Transverse colon (tissue), 4 donors: ENCODE data around the gene NTNG1. TPM values are rescaled to one million over a fixed set of nuclear protein-coding genes. Genes with fewer than 3 reads are reported as not detected.

ENCODE experiments used
- DNase-seq: peaks from one replicate; pipeline ENCODE4 v3.0.0-alpha.2; 2019
- H3K27ac ChIP-seq, 4 donors: fragments of 200-600 bp; sonication (generic); 2 replicates each; pipeline ENCODE4 v1.5.1; 2016 to 2018; ENCODE audit warnings: inconsistent platforms in 4 of 4
- H3K27me3 ChIP-seq: fragments of 200-600 bp; sonication (generic); 2 replicates; pipeline ENCODE4 v1.5.1; 2017; ENCODE audit warnings: inconsistent platforms
- H3K36me3 ChIP-seq, 4 donors: fragments of 200-600 bp; sonication (generic); 2 replicates each; pipeline ENCODE4 v1.5.1; 2017 to 2019; ENCODE audit warnings: inconsistent platforms in 4 of 4
- H3K4me1 ChIP-seq, 4 donors: fragments of 200-600 bp; sonication (generic); 2 replicates each; pipeline ENCODE4 v1.5.1; 2017 to 2020; ENCODE audit warnings: inconsistent platforms in 4 of 4
- H3K4me3 ChIP-seq, 4 donors: fragments of 200-600 bp; sonication (generic); 1 replicate in 1 of 4; 2 replicates in 3 of 4; pipeline versions ENCODE4 v1.5.1 to v1.6.1; 2017 to 2019; ENCODE audit warnings: inconsistent platforms in 4 of 4
- H3K9me3 ChIP-seq, 2 donors: fragments of 200-600 bp; sonication (generic); 2 replicates each; pipeline ENCODE4 v1.5.1; 2017 to 2019; ENCODE audit warnings: inconsistent platforms in 2 of 2
- CTCF ChIP-seq, 5 experiments: fragments of 200-600 bp in 3 of 5; fragments of 450-650 bp in 2 of 5; sonication (generic) in 3 of 5; IDR thresholded peaks; 1 replicate in 2 of 5; 2 replicates in 3 of 5; pipeline ENCODE4 v1.5.1; 2016 to 2017; ENCODE audit warnings: antibody characterized with exemption in 5 of 5, inconsistent platforms in 3 of 5, mild to moderate bottlenecking in 2 of 5, moderate library complexity in 1 of 5
- EP300 ChIP-seq: sonication (generic); formaldehyde crosslinking; IDR thresholded peaks from one replicate; pipeline ENCODE4 v1.6.1; 2017; ENCODE audit warnings: antibody characterized with exemption, low read depth
- POLR2A ChIP-seq: fragments of 450-650 bp; IDR thresholded peaks from one replicate; pipeline ENCODE4 v1.6.1; 2016; ENCODE audit warnings: antibody characterized with exemption, mild to moderate bottlenecking, moderate library complexity
- POLR2AphosphoS5 ChIP-seq, 3 donors: sonication (generic); formaldehyde crosslinking; IDR thresholded peaks; one replicate each; pipeline ENCODE4 v1.6.1; 2016; ENCODE audit warnings: antibody characterized with exemption in 3 of 3
- WGBS, 2 donors: methylation state at CpG; one replicate each; pipeline ENCODE4 v1.1.5; 2018; ENCODE audit warnings: low coverage in 1 of 2; 5-methylcytosine and 5-hydroxymethylcytosine counted together
- in situ Hi-C, 4 donors: fragments of 200-750 bp; cut with MboI; loops; one replicate each; pipeline versions ENCODE4 v1.15.0 to v1.15.1; 2017; ENCODE audit warnings: low sequenced_read_pairs in 3 of 4, low pct_ligation_motif_present in 1 of 4, low pct_unique_long_range_greater_than_20kb in 1 of 4
- intact Hi-C: fragments of 100-400 bp; cut with DNase I; formaldehyde crosslinking; loops from one replicate; pipeline ENCODE4 v1.15.1; 2023; ENCODE audit warnings: low total_unique reads
- total RNA-seq, 4 donors: library from RNA; depleted of rRNA; stranded (reverse); fragments of >200 nt; gene quantifications; one replicate each; pipeline ENCODE4 v1.1.0, GENCODE V29; 2016

NTNG1 gene
- total RNA-seq, 4 donors from 2014 or later: 1.8 to 6.4 (median 3.5) TPM; not detected in 1

- Histone ChIP-seq H3K27ac (no peak overlapping the region), H3K4me1 (peaks cover 0 to 6% (median 0%) of the 10 kb centered on the region in 4 donors), H3K27me3 (no peaks in the 10 kb centered on the region), H3K4me3 (no peak overlapping the region), H3K36me3 (no peaks in the 10 kb centered on the region), H3K9me3 (no peaks in the 10 kb centered on the region)
- no peak for DNase-seq
- WGBS, 2 donors: 50 to 67% methylated on average over 1 of the region's 1 CpG
- intact Hi-C loops (no loop called here), in situ Hi-C loops (loop anchor here in 3 of 4 donors (25.0 kb wide), 2 partner anchors 305 to 330 kb away; no protein-coding TSS in a partner anchor)
- TF ChIP-seq POLR2AphosphoS5 (IDR thresholded peaks at IDR 0.05) (no peak), POLR2A (no peak), EP300 (no peak), CTCF (IDR thresholded peaks at IDR 0.05) (no peak)
These were observed 291.3 kb downstream of the NTNG1 start for GRCh38 chr1:107432108-107432507.

- in situ Hi-C loops: loop anchor here in 3 of 4 donors (25.0 kb wide), 2 partner anchors 304 to 329 kb away; no protein-coding TSS in a partner anchor
- no peak for TF ChIP-seq CTCF (IDR thresholded peaks at IDR 0.05)
- no peak for TF ChIP-seq EP300
- TF ChIP-seq POLR2A: no peak
- no peak for TF ChIP-seq POLR2AphosphoS5 (IDR thresholded peaks at IDR 0.05)
- no peaks in the 10 kb centered on the region for H3K27me3 ChIP-seq
- intact Hi-C loops: no loop called here
- H3K27ac ChIP-seq: no peak overlapping the region
- peaks cover 0 to 6% (median 0%) of the 10 kb centered on the region in 4 donors for H3K4me1 ChIP-seq
- WGBS, 2 donors: 84 to 92% methylated on average over 4 of the region's 4 CpGs
- no peak for DNase-seq
- no peak overlapping the region for H3K4me3 ChIP-seq
- no peaks in the 10 kb centered on the region for H3K9me3 ChIP-seq
- no peaks in the 10 kb centered on the region for H3K36me3 ChIP-seq
These were observed 292.2 kb downstream of the NTNG1 start for GRCh38 chr1:107433068-107433467.

GRCh38 chr1:107433635-107434360 is 293.0 kb downstream of the NTNG1 start:
- Histone ChIP-seq H3K9me3 (no peaks in the 10 kb centered on the region), H3K4me1 (peaks cover 0 to 6% (median 0%) of the 10 kb centered on the region in 4 donors), H3K27ac (no peak overlapping the region), H3K36me3 (no peaks in the 10 kb centered on the region), H3K27me3 (no peaks in the 10 kb centered on the region), H3K4me3 (no peak overlapping the region)
- in situ Hi-C loops (loop anchor here in 3 of 4 donors (25.0 kb wide), 2 partner anchors 304 to 329 kb away; no protein-coding TSS in a partner anchor), intact Hi-C loops (no loop called here)
- TF ChIP-seq POLR2A (no peak), POLR2AphosphoS5 (IDR thresholded peaks at IDR 0.05) (no peak), CTCF (IDR thresholded peaks at IDR 0.05) (no peak), EP300 (no peak)
- peak; percentile 21 for DNase-seq
- WGBS, 2 donors: 45 to 57% methylated on average over 1 to 4 of the region's 4 CpGs

GRCh38 chr1:107434361-107434693 is 293.5 kb downstream of the NTNG1 start:
- intact Hi-C loops: no loop called here
- TF ChIP-seq EP300: no peak
- H3K4me3 ChIP-seq: no peak overlapping the region
- H3K36me3 ChIP-seq: no peaks in the 10 kb centered on the region
- H3K27ac ChIP-seq: no peak overlapping the region
- no peak for DNase-seq
- peaks cover 0 to 6% (median 0%) of the 10 kb centered on the region in 4 donors for H3K4me1 ChIP-seq
- no peaks in the 10 kb centered on the region for H3K9me3 ChIP-seq
- H3K27me3 ChIP-seq: no peaks in the 10 kb centered on the region
- in situ Hi-C loops: loop anchor here in 3 of 4 donors (25.0 kb wide), 2 partner anchors 303 to 328 kb away; no protein-coding TSS in a partner anchor
